Skeletal muscle cell (primary cell): ENCODE results near the gene GALNT9.
"Not testable (repeated sequence)": the region's sequence is repeated elsewhere in the genome, so short reads cannot be mapped to it uniquely, and the experiment has no call there.

Experiments
- DNase-seq: peaks from one replicate; pipeline ENCODE4 v3.0.0-alpha.2; 2010; ENCODE audit warnings: low read depth
- H3K4me3 ChIP-seq: 2 replicates; pipeline ENCODE4 v1.5.1; 2011; ENCODE audit warnings: low read depth, mild to moderate bottlenecking, control low read depth, low read length, moderate library complexity

The GALNT9 gene

GRCh38 chr12:132245521-132246101, 83.8 kb downstream of the GALNT9 start:
- DNase-seq, result no peak
- no peak overlapping the region for H3K4me3 ChIP-seq

DNA sequence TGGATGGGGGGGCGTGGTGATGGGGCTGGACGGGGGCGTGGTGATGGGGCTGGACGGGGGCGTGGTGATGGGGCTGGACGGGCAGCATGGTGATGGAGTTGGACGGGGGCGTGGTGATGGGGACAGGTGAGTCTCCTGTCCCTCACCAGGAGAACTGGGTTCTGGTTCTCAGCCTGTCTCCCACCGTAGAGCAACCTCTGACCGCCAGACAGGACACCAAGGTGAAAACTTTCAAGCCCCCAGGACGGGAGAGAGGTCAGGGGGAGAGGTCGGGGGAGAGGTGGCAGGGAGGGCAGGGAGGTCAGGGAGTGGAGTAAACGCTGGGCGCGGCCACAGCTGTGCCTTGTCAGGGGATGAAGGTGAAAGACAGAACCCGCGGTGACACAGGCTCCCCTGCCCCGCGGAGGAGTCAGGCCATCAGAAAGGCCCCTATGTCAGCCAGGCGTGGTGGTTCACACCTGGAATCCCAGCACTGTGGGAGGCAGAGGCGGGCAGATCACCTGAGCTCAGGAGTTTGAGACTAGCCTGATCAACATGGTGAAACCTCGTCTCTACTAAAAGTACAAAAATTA, 84.6 kb downstream of the GALNT9 start:
- no peak for DNase-seq
- no peak overlapping the region for H3K4me3 ChIP-seq

- DNase-seq, result no peak
Observed at GRCh38 chr12:132243596-132244310, 85.6 kb downstream of the GALNT9 start.

DNA sequence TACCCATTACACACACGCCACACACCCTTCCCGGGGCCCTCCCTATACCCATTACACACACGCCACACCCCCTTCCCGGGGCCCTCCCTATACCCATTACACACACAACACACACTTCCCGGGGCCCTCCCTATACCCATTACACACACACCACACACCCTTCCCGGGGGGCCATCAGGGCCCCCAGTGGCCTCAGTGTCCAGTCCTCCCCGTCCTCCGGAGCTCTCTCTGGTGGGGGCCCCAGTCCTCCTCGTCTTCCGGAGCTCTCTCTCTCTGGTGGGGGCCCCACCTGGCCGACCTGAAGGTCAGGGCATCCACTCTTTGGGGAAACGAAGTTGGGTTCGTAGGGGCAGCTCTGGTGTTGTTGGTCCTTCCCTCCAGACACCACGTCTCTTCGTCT, 86.2 kb downstream of the GALNT9 start:
- H3K4me3 ChIP-seq, DNase-seq: not testable (repeated sequence)

More at GRCh38 chr12:132243596-132244310, 85.6 kb downstream of the GALNT9 start:
- H3K4me3 ChIP-seq, result no peak overlapping the region

- H3K4me3 ChIP-seq, result not testable (repeated sequence)
Observed at GRCh38 chr12:132240669-132241007, 88.8 kb downstream of the GALNT9 start.

GRCh38 chr12:132239796-132240668, 89.4 kb downstream of the GALNT9 start:
- H3K4me3 ChIP-seq, result no peak overlapping the region
- no peak for DNase-seq

More at GRCh38 chr12:132240669-132241007, 88.8 kb downstream of the GALNT9 start:
- DNase-seq, result not testable (repeated sequence)

DNA sequence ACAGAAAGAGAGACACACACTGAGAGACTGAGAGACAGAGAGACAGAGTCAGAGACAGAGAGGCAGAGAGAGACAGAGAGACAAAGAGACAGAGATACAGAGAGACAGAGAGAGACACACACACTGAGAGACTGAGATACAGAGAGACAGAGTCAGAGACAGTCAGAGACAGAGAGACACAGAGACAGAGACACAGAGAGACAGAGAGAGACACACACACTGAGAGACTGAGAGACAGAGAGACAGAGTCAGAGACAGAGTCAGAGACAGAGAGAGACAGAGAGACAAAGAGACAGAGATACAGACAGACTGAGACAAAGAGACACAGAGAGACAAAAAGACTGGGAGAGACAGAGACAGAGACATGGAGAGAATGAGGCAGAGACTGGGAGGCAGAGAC, 90.0 kb downstream of the GALNT9 start:
- DNase-seq, result no peak
- H3K4me3 ChIP-seq, result no peak overlapping the region

DNA sequence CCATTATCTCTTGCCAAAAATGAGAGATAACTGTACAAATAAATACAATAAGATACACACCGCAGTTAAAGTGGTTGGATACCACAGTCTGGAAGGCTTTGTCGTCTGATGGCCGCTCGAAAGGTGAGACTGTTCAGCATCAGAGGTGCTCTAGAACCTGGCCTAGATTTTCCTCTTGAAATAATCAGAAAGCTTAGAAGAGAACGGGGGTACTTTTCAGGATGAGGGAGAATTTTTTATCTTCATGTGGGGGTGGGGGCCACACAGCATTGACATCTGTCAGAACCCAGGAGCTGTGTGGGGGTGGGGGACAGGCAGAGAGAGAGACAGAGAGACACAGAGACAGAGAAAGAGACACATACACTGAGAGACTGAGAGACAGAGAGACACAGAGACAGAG, 90.5 kb downstream of the GALNT9 start:
- no peak overlapping the region for H3K4me3 ChIP-seq
- no peak for DNase-seq

GRCh38 chr12:132238488-132238854, 90.9 kb downstream of the GALNT9 start:
- no peak overlapping the region for H3K4me3 ChIP-seq
- no peak for DNase-seq

DNA sequence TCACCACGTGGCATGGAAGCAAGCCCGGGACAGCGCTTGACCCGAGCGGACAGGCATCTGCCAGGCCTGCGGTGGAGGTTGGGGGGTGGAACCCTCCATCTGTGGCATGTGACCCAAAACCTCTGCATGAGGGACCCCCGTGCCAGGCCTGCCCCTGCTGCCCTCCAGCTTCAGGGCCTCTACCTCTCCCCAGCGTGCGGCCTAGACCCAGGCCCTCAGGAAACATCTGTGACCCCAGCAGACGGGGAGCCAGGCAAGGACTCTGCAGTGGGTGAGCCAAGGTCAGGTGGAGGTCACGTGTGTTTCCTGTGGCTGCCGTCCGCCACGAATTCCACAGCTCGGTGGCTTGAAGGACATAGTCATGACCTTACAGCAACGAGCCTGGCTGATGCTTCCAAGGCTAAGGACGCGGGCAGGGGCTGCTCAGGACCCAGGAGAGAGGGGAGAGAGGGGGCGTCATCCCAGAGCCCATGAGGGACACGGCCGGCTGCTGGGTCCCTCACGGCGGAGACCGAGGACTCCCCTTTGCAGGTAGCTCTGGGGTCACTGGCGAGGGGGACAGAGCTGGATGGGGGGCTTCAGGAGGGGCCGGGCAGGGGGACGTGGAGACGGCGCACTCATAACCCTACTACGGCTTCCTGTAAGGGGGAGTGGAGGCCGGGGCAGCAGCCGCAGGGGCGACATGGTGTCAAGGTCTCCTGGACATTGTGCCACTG, 91.5 kb downstream of the GALNT9 start:
- DNase-seq, result no peak
- H3K4me3 ChIP-seq, result no peak overlapping the region

GRCh38 chr12:132236930-132237771, 92.2 kb downstream of the GALNT9 start:
- H3K4me3 ChIP-seq, result no peak overlapping the region
- no peak for DNase-seq

- DNase-seq, result no peak
- H3K4me3 ChIP-seq, result no peak overlapping the region
Observed at GRCh38 chr12:132236129-132236929, 93.1 kb downstream of the GALNT9 start.

DNA sequence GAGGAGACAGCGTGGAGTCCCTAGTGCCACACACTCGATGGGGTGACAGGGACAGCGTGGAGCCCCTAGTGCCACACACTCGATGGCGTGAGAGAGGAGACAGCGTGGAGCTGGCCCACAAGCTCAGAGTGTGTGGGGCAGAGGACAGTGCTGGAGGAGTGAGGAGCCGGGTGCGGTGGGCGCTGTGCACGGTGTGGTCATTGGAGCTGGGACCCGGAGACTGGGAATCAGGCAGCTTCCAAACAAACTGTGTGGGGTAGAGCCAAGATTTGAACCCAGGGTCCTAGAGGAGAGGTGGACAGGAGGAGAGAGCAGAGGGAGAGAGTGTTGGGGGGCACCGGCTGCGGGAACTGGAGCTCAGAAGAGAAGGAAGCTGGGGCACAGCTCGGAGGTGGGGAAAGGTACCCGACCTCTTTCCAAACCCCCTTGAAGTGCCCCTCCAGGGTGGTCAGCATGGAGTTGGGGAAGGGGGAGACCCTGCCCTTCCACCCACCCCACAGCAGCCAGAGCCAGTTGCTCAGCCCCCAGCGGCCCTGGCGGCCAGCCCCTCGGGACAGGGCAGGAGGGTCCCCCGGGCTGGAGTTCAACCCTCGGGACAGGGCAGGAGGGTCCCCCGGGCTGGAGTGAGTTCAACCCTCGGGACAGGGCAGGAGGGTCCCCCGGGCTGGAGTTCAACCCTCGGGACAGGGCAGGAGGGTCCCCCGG, 94.1 kb downstream of the GALNT9 start:
- no peak for DNase-seq
- no peak overlapping the region for H3K4me3 ChIP-seq

DNA sequence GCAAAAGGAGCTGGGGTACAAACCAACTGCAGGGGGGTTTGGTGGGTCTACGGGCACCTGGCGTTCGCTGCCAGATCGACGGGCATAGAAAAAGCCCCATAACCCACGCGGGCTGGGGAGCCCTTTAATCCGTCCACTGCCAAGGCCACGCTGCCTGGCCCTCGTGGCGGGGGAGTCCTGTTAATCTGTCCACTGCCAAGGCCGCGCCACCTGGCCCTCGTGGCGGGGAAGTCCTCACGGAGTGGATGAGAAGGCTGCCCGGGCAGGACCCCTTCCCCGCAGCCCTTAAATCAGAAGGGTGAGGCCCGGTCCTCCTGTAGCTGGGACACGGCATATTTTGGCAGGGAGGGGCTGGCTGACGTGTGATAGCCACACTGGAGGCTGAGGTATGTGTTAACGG, 99.0 kb downstream of the GALNT9 start:
- DNase-seq, result no peak
- H3K4me3 ChIP-seq, result no peak overlapping the region

- no peak overlapping the region for H3K4me3 ChIP-seq
- DNase-seq, result no peak
Observed at GRCh38 chr12:132229926-132230325, 99.5 kb downstream of the GALNT9 start.

DNA sequence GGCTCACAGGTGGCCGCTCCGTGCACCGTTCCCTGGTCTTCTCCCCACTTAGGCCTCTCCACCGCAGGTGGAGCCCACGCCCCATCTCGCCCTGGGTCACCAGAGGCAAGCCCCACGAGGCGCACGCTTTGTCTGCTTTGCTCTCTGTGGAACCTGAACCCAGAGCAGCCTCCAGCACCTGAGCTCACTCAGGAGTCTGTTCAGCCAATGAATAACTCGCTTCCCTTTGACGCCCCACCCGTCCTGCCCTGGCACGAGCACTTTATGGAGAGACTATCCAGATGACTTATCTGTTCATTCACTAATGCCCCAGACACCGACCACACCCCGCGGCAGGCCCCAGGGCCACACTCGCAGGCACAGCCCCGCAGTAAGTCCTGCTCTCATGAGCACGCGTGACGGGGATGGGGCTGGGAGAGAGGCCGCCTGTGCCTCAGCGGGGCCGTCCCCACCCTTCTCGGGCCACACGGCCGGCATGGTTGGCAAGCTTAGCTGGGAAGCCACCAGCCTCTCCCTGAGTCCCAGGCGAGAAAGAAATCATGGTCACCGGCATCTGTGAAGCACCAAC, 100.1 kb downstream of the GALNT9 start:
- no peak for DNase-seq
- no peak overlapping the region for H3K4me3 ChIP-seq
